GM19240 (cell line): ENCODE results near the gene SCAMP4.

Experiments used
- DNase-seq: peaks from one replicate; pipeline ENCODE4 v3.0.0; 2011; ENCODE audit warnings: low spot score; ENCODE audit not compliant: insufficient read length

SCAMP4 gene

GRCh38 chr19:1912760-1913505 lies 7.7 kb downstream of the SCAMP4 start:
- no peak for DNase-seq

DNA sequence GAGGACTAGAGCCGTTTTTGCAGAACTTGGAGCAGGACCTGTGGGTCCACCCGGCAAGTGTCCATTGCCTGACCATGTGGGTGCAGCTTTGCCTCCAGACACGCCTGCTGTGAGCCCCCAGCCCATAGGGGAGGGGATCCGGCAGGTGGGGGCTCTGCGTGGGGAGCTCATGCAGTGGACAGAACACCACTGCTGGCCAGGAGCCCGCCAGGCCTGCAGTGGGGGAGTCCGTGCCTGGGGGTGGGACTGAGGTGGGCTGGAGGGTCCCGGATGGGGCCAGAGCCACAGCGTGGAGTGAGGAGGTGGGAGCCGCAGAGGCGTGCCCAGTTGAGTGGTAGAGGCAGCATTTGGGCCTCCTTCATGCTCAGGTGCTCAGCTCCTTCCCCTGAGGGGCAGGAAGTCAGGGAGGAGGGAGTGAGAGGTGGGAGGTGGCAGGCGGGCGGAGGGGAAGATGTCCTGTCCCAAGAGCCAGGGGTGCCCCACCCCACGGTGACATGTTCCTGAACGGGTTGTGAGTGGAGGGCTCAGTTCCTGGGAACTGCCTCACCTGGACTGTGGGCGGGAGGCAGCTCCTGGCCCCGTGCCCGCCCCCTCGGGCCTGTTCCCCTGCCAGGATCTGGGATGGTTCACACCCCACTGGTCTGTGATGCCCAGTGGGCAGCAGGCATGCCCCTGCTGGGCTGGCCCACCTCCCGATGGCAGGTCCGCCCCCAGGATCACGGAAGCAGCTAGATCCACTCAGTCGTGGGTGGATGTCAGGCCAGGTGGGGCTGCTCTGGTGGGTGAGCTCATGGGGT lies 8.8 kb downstream of the SCAMP4 start:
- no peak for DNase-seq

DNA sequence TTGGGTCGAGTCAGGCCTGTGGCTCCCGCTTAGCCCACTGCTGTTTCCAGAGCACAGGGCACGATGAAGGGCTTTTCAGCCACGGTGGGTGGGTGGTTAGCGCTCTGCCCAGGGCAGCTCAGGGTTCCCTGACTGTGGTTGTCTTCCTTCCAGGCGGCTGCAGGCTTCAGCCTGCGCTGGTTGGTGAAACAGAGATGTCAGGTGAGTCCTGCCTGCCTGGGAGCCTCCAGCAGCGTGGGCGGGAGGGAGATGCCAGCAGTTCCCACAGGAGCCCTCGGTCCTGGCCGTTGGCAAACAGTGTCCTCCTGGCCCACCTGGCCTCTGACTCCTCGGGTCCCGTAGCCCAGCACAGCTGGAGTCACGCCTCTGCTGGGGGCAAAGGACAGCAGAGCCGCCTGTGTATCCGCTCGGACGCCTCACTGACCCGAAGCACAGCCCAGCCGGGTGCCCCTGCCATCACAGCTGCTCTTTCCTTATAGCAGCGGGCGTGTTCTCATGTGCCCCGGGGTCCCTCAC lies 9.7 kb downstream of the SCAMP4 start:
- DNase-seq, result no peak

- DNase-seq, result no peak
These were observed 11.9 kb downstream of the SCAMP4 start for GRCh38 chr19:1917146-1917545.

DNA sequence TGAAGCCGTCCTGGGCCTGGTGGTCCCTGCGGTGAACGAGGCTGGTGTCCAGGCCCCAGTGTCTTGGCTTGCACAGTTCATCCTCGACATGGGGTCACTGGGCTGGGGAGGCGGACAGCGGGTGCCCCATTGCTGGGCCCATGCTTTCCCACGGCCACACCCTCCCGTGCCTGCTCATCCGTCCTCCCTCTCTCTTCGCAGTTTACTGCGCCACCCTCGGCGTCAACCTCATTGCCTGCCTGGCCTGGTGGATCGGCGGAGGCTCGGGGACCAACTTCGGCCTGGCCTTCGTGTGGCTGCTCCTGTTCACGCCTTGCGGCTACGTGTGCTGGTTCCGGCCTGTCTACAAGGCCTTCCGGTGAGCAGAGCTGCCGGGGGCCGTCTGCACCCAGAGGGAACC lies 12.7 kb downstream of the SCAMP4 start:
- no peak for DNase-seq

DNA sequence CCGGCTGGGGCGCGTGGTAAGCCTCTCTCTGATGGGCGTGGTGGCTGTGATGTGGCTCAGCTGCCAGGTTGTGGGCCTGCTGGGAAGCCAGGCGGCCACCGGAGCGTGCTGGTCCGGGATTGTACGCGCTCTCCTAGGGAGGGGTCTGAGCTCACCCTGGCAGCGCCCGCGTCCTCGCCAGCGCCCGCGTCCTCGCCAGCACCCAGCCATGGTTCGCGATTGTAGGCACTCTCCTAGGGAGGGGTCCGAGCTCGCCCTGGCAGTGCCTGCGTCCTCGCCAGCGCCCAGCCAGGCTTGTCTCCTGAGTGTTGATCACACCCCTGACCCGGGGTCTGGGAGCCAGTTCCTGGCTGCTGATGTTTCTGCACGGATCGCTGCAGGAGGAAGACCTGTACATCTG lies 13.8 kb downstream of the SCAMP4 start:
- no peak for DNase-seq

GRCh38 chr19:1920644-1921043 lies 15.4 kb downstream of the SCAMP4 start:
- DNase-seq, result no peak

GRCh38 chr19:1921326-1921725 lies 16.1 kb downstream of the SCAMP4 start:
- no peak for DNase-seq

DNA sequence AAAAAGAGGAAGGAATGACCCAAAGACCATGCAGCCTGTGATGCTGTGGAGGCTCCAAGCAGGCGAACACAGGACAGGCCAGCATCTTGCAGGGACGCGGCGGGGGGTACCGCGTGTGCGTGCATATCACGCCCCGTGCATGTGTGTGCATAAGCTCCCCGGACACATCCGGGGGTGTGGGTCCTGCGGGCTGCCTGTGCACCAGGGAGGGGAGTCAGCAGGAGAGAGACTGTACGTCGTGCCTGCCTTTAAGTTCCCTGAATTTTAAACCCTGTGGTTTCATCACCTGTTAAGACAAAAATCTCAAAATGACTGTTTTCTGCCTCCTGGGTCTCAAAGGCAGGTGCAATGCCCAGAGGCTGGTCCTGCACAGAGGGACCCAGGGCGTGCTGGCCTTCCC lies 16.6 kb downstream of the SCAMP4 start:
- no peak for DNase-seq

- DNase-seq, result no peak
These were observed 17.6 kb downstream of the SCAMP4 start for GRCh38 chr19:1922803-1923202.

- no peak for DNase-seq
These were observed 18.1 kb downstream of the SCAMP4 start for GRCh38 chr19:1923319-1923718.

DNA sequence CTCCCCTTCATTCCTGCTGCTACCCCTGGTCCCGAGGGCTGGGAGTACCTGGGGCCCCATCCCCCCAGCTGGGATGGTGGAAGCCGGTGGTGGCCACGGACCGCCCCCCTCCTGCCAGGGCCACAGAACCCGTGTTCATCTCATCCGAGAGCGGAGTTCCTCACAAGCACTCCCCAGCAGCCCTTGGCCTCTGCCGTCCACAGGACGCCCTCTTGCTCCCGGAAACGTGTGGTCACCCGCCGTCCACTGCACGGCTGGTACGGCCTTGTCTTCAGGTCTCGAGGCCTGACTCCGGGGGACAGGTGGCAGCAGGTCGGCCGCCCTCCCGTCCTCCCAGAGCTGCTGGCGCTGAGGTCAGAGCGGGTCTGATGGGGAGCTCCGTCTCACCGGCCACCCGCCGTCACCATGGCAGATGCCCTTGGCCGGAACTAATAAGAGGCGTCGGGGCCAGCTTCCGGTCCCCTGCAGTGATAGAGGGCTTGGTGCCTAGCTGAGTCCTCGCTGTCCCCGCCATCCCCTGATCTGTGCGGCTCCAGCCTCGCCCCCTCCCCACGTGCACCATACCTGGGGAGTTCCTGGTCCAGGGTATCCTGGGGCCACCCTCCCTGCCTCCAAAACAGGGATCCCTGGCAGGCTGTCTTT lies 19.2 kb downstream of the SCAMP4 start:
- no peak for DNase-seq

- no peak for DNase-seq
These were observed 20.3 kb downstream of the SCAMP4 start for GRCh38 chr19:1925544-1925943.

- DNase-seq, result peak; percentile 92
These were observed 24.0 kb downstream of the SCAMP4 start for GRCh38 chr19:1929021-1929742.

DNA sequence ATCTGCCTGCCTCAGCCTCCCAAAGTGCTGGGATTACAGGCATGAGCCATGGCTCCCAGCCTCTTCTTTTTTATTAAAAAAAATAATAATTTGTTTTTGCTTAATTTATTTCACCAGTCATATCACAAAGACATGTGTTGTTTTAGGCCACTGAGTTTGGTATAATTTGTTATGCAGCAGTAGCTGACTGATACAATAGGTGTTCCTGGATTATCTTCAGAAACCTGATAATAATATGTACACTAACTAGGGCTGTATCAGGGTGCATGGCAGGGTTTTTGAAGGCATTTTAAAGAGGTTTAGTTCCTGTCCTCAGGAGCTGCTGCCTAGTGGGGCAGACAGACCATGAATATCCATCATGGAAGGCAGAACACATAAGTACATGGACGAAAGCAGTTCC lies 26.2 kb downstream of the SCAMP4 start:
- DNase-seq, result no peak

DNA sequence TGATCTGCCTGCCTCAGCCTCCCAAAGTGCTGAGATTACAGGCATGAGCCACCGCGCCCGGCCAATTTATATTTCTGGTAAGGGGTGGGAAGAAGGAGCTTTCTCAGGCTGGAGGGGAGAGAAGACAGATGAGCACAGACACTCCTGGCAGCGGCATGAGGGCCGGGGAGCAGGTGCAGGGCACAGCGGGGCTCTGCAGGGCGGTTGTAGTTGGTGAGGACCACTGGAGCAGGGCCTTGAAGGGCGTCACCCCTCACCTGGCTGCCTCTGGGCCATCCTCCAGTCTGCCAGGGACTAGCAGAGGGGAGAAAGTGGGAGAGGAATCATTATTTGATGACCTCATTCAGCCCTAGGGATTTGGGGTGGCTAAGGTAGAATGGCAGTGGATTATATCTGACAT lies 27.2 kb downstream of the SCAMP4 start:
- DNase-seq, result no peak

- no peak for DNase-seq
These were observed 28.0 kb downstream of the SCAMP4 start for GRCh38 chr19:1933244-1933643.

DNA sequence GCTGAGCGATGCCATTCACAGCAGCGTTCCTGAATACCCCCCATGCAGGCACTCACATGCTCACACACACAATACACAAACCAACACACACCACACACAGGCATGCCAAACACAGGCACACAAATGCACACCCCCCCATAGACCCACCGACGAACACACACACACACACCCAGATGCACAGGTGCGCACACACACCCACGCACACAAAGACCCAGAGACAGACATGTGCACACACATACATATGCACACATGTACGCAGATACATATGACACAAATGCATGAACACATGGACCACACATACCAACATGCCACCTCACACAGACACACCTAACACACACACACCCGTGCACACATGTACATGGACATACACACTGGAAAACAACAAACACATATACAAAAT lies 28.7 kb downstream of the SCAMP4 start:
- no peak for DNase-seq

GRCh38 chr19:1935484-1936208 lies 30.4 kb downstream of the SCAMP4 start:
- DNase-seq, result no peak

GRCh38 chr19:1936430-1936829 lies 31.2 kb downstream of the SCAMP4 start:
- DNase-seq, result no peak
